C4-2B (cell line): ENCODE data around the gene NME7.

ENCODE experiments used
- ZFX ChIP-seq: fragments of 450-650 bp; IDR thresholded peaks from 2 replicates; pipeline ENCODE4 v1.6.1; 2017
- TF ChIP-seq, protein P1 (sequence below): fragments of 450-650 bp; conservative IDR thresholded peaks from 2 replicates; pipeline ENCODE4 v1.5.1; 2017; ENCODE audit warnings: mild to moderate bottlenecking

DNA sequence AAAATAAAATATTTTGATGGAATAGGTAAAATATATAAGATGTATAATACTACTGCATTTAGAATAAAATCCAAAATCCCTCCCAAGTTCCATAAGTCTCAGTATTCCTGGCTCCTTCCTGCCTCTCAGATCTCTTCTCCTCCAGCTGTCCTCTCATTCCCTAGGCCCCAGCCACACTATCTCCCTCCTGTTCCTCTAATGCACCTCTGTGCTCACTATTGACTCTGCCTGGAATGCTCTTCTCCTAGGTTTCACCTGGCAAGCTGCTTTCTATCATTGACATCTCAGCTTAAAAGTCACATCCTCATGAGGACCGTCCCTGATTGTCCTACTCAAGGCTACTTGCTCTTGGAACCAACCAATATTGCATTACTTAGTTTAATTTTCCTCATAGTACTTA is 7.2 kb downstream of the NME7 start:
- TF ChIP-seq, protein P1, sequence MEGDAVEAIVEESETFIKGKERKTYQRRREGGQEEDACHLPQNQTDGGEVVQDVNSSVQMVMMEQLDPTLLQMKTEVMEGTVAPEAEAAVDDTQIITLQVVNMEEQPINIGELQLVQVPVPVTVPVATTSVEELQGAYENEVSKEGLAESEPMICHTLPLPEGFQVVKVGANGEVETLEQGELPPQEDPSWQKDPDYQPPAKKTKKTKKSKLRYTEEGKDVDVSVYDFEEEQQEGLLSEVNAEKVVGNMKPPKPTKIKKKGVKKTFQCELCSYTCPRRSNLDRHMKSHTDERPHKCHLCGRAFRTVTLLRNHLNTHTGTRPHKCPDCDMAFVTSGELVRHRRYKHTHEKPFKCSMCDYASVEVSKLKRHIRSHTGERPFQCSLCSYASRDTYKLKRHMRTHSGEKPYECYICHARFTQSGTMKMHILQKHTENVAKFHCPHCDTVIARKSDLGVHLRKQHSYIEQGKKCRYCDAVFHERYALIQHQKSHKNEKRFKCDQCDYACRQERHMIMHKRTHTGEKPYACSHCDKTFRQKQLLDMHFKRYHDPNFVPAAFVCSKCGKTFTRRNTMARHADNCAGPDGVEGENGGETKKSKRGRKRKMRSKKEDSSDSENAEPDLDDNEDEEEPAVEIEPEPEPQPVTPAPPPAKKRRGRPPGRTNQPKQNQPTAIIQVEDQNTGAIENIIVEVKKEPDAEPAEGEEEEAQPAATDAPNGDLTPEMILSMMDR = no peak
- TF ChIP-seq ZFX = no peak
